GM21423 (cell line): Measurements from ENCODE around the gene CFAP46.
"Not testable (repeated sequence)": the region's sequence is repeated elsewhere in the genome, so short reads cannot be mapped to it uniquely, and the experiment has no call there.

Experiments used
- ATAC-seq: cut with Tn5 transposase; IDR thresholded peaks from one replicate; pipeline ENCODE4 v1.9.1; 2021; ENCODE audit warnings: mild to moderate bottlenecking, moderate library complexity; ENCODE audit not compliant: unreplicated experiment

CFAP46 gene

GRCh38 chr10:132945125-132945893, 2.9 kb upstream of the CFAP46 start:
- no peak for ATAC-seq

- no peak for ATAC-seq
Observed at GRCh38 chr10:132944510-132944909, 2.1 kb upstream of the CFAP46 start.

GRCh38 chr10:132943791-132944404, 1.5 kb upstream of the CFAP46 start:
- ATAC-seq, result no peak

- no peak for ATAC-seq
Observed at GRCh38 chr10:132943058-132943790, 854 bp upstream of the CFAP46 start.

- no peak for ATAC-seq
Observed at GRCh38 chr10:132941640-132942051, 724 bp downstream of the CFAP46 start.

DNA sequence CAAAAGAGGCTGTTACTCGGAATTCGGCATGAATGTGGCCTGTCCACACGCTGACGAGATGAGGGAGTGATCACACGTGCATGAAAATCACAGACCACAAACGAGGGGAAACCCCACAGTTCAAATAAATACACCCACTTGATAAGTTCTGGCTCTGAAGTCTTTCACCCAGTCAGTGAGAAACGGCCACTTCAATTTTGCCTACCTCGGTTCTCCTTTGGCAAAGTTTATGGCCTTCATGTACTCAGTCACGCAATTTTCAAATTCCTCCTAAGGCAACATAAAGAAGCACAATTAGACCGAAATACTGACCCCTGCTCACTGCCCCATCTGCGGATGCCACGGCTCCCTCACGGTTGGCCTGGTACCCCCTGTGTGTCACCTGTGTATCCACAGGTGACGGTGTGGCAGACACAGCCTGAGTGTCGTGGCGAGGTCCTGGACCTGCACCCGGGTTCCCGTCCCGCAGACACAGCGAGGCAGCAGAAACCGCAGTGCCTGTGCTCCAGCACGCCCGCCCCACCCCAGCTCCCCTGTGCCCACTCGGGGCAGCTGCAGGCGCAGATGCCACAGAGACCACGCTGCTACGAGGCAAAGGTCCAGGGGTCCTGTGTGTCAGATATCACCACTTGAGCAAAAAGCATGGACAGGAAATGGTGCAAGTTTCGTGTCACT, 1.4 kb downstream of the CFAP46 start:
- no peak for ATAC-seq

- ATAC-seq, result peak; percentile 50
Observed at GRCh38 chr10:132939957-132940790, 2.2 kb downstream of the CFAP46 start.

- ATAC-seq, result no peak
Observed at GRCh38 chr10:132939378-132939955, 2.9 kb downstream of the CFAP46 start.

GRCh38 chr10:132938472-132939339, 3.7 kb downstream of the CFAP46 start:
- no peak for ATAC-seq

DNA sequence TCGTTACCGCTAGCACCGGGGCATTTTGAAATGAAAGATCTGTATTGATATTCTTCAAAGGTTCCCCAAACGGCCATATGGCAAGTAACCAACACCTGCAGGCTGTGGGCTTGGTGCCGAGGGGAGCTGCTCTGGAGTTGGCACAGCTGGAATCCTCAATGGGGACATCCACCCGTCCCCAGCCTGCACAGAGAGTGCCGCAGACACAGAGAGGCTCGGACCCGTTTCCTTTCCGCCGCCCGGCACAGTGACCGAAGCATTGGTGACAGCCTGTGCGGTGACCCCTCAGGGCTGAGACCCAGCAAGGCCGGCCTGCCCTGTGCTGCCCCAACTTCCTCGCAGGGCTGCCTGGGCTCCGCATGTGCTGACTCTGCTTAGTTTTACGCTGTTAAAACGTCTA, 4.5 kb downstream of the CFAP46 start:
- ATAC-seq, result no peak

DNA sequence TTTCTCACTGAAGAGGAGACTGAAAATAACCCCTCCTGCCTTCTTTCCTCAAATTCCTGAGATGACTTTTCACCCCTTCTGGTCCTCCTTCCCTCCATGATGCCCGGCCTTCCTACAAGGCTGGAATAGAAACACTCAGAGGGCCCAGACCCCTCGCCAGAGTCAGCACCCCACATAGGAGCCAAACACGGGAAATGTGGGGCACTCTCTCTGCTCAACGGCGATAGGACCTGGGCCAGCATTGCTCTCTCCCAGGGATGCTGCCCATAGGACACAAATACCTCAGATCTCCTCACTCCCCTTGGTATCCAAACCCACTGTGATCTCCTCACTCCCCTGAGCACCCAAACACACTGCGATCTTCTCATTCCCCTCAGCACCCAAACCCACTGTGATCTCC, 7.4 kb downstream of the CFAP46 start:
- ATAC-seq, result no peak

- no peak for ATAC-seq
Observed at GRCh38 chr10:132933308-132934042, 8.9 kb downstream of the CFAP46 start.

GRCh38 chr10:132932461-132933307, 9.7 kb downstream of the CFAP46 start:
- no peak for ATAC-seq

- ATAC-seq, result not testable (repeated sequence)
Observed at GRCh38 chr10:132931258-132932250, 10.8 kb downstream of the CFAP46 start.

DNA sequence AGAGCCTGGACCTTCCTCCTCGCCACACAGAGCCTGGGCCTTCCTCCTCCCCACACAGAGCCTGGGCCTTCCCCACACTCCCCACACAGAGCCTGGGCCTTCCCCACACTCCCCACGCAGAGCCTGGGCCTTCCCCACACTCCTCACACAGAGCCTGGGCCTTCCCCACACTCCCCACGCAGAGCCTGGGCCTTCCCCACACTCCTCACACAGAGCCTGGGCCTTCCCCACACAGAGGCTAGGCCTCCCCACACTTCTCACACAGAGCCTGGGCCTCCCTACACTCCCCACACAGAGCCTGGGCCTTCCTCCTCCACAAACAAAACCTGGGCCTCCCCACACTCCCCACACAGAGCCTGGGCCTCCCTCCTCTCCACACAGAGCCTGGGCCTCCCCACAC, 11.7 kb downstream of the CFAP46 start:
- ATAC-seq, result not testable (repeated sequence)

DNA sequence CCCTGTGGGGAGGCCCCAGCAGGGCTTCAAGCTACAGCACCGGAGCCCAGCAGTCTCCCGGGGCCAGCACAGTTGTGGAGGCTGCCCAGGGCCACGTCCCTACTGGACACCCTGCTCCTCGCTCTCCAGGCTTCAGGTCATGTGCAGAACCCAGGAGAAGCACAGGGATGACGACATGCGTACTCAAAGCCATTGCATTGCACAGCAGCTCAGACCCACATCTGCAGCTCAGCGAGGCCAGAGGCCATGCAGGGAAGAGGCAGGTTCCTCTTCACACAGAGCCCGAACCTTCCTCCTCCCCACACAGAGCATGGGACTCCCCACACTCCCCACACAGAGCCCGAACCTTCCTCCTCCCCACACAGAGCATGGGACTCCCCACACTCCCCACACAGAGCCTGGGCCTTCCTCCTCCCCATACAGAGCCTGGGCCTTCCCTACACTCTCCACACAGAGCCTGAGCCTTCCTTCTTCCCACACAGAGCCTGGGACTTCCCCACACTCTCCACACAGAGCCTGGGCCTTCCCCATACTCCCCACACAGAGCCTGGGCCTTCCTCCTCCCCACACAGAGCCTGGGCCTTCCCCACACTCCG, 12.3 kb downstream of the CFAP46 start:
- no peak for ATAC-seq
